GM21723 (cell line): ENCODE measurements around the gene VAV3.

ENCODE experiments used
- ATAC-seq: cut with Tn5 transposase; IDR thresholded peaks from one replicate; pipeline ENCODE4 v1.9.1; 2021; ENCODE audit warnings: mild to moderate bottlenecking, moderate library complexity; ENCODE audit not compliant: unreplicated experiment

The VAV3 gene

DNA sequence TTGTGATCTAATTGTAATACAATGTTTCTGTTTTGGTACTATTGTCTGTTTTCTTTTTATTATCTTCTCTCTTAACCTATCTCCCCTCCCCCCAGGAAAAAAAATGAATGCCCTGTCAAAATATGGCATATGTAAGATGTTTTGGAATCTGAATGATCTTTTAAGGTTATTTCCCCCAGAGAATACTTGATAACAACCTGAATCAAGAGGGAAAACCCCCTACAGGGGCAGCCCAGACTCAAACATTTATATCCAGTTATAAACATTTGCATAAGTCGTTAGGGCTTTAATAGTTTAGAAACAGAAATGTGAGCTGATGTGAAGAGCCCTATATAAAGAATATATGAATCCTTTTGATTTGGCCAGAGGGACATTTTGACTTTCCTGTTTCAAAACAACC lies 169.5 kb downstream of the VAV3 start:
- no peak for ATAC-seq

DNA sequence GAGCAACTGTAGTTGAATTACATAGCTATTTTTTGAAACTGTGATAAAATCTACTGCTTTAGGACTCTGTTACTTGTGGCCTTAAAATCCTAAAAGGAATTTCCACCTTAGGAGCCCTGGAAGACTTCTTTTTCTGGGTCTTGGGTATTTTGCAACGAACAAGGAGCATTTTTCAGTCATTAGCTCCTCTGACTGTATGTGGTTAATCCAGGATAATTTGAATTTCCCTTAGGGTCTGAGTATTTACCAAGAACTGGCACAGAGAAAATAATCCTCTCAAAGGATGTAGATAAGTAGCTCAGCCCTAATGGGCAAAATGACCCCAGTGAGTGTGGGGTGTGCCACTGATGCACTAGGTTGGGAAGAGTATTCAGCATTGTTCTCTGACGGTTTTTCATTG lies 170.4 kb downstream of the VAV3 start:
- ATAC-seq: no peak

DNA sequence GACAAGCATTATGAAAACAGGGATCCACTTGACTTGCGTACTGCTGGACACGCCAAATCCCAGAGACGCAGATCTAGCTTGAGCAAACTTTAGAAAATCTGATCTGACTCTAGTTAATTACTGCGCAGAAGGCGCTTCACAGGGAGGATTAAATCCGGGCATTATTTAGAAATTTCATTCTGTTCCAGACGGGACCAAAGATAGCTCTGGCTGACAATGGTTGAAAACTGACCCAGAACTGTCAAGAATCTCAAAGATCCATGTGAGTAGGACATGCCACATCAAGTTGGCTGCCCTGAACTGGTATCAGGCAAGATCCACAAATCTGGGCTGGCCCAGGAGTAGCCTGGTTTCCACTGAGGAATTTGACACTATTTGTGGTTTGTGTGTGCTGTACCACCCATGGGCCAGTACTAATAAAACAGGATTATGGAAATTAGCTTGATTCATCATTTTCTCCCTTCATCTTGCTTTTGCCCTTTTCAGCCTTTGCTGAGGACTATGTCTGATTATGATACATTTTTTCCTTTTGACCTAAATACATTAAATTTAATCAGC lies 171.0 kb downstream of the VAV3 start:
- no peak for ATAC-seq

DNA sequence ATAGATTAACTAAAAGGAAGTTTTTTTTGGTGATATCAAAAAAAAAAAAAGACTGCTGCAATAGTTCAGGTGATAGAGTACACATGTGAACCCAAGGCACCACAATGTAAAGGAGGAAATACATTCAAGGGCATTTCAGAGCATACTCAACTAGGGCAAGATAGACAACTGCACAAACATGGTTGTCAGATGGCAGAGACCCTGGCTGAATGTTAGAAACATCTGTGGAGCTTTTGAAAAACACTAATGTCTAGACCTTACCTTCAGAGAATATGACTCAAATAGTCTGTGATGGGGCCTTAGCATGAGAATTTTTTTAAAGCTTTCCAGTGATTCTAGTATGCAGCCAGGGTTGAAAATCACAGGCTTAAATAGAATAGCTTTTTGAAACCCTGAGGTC lies 173.6 kb downstream of the VAV3 start:
- no peak for ATAC-seq

DNA sequence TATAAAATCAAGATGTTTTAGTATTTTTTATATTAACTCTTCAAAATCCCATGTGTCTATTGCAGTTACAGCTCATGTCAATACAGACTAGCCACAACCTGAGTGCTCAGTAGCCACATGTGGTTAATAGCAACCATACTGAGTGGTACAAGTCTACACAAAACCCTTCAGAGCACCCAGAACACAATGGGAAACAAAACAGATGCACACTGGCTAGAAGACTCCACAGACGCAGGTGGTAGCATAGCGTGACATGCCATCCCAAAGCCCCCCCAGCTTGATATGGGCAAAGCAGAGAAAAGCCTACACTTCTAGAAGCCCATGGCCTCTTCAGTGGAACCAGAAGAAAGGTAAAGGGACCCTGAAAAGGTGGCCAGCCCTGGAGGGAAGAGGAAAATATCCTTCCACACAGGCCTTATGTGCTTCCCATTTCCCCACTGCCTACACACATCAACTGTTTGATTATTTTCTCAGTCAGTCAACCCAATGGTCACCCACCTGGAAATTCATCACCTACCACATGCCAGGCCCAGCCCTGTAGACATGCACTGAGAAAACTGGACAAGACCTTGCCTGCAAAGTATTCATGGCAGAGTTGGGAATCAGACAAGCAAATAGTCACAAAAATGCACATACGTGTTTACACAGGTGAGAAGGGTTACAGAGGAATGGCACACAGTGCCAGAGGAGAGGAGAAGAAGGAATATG lies 175.0 kb downstream of the VAV3 start:
- no peak for ATAC-seq

DNA sequence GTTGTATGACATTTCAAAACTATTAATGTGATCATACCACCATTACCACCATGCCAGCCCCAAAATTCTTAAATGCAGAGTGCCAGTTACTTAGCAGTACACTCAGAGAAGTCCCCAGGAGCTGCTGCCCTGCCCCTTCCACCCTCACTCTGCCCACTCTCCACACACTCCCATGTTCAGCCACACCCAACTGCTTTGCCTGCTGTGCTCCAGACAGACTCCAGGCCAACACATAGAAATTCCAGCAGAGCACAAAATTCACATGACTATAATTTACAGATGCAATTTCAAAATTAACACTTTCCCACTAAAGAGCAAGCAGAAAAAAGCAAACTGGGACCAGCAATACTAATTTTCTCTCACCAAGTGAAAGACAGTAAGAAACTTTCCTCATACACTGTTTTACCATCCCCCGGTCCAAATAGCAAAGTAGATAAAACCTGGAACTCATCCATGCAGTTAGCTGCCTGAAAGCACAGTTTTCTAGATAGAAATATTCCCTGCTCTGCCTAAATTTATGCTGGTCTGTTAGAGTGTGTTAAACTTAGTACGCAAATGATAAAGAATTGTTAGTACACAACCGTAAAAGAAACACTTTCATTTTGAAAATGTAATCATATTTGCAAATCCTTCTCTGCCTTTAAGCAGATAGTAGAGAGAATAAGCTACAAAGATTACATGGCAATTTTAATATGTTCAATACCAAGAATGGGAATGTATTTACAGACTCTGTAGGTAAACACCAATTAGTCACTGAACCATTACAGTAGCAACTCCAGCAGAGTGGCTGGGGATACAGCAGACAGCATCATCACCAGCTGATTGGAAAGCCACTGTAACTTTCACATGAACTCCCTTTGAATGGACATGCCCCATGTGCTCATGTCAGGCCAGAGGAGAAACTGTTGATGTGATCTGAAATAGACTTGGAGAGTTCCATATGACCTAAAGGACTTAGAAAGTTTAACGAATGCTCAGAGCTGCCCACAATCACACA lies 176.5 kb downstream of the VAV3 start:
- ATAC-seq: no peak

DNA sequence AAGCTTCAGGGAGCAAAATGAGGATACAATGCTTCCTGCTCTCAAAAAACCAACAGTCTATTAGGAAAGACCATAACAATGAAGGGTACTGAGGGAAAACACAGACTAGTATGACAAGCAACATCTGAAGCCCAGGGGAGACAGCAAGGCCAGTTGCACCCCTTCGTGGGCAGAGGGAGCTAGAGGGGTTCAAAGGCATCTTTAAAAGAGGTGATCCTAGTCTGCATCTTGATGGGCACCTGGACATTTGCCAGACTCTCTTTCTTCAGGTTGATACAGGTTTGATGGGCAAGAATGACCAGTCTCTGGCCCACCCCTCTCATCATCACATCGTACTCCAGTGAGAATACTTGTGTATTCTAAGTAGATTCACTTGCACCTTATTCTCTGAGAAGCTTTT lies 177.7 kb downstream of the VAV3 start:
- ATAC-seq: no peak

DNA sequence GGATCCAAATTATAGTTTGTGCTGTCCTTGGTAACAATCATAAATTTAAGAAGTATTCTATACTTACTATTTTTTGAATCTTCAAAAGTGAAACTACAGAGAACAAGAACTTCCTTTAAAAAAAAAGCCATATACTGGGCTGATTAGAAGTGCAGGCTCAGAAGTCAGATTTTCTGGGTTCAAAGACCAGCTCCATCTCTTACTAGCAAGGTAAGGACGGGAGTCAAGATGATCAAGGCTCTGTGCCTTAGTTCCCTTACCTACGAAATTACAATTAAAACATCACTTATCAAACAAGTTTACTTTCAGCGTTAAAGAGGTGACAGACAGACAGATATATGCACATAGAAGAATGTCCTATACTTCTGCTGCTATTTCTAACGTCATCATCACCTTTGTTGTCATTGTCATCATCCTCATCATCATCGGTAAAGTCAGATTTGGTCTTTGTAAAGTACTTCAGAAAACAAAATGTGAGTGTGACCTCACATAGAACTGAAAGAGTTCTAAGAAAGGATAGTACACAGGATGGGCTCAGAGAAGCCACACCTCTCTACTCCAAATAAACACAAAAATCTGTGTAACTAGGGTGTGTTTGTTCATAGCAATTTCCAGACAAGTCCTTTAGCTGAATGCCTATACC lies 178.7 kb downstream of the VAV3 start:
- ATAC-seq: no peak

DNA sequence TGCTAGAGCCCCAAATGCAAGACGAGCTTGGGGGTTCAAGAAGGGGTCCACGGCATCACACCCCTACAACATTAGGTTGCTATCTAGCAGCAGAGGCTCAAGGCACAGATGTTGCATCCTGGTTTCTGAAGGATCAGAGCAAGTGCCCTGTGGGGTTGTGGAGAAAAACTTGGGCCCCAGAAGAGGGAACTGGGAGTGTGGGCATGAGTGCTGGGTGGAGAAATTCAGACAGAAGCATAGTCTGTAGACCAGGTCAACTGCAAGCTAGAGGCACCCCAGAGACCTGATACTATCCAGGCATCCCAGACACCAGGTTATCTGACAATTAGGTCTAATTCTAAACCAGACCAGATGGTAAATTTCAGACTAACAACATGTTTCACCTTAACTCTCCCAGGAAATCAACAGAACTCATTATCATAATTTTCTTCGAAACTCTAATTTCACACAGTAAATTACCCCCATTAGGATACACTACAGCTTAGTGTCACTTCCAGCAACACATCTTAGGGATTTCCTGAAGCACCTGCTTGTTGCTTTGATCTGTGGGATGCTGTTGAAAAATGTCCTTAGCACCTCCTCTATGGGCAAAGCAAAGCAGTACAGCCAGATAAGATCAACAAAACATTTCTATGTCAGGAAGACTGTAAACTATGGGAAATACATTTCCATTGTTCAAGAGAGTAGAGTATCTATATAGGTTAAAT lies 179.3 kb downstream of the VAV3 start:
- no peak for ATAC-seq

DNA sequence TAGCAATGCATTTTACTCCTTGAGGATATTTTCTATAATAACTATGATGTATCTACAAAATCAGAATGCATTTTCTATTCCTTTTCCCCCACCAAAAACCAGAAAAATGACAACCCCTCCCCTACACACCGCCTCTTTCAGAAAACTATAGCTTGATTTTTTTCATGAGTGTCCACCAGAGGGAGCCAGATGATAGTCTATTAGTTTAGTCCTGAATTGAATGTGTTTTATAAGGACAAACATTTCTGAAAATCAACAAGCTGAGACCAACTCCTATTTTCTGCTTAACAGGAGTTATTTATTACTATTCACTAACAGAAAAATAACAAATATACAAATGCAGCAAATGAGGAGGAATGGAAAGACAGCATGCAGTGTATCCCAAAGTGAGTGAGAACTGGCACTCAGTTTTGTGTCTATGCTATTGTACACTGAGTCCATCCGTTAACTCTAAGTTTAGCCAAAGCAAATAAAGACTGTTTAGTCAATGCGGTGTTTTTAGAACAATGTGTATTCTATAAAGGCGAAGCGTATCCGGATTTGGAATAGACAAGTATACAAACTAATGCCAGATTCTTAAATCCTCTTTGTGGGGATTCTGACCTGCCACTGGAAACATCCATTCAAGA lies 182.6 kb downstream of the VAV3 start:
- ATAC-seq: no peak

DNA sequence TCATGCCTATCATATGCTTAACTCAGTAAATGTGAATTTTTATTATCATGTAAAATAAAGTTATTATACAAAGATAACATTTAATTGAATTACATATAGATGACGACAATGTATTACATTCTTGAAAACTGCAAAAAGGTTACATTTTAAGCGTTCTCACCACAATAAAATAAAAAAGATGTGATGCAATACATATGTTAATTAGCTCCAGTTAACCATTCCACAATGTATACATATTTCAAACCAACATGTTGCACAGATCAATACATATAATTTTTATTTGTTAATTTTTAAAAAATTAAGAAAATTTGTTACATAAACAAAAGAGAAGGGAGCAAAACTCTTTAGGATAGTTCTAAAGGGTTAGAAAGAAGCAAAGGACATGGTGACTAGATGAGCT lies 183.7 kb downstream of the VAV3 start:
- no peak for ATAC-seq

DNA sequence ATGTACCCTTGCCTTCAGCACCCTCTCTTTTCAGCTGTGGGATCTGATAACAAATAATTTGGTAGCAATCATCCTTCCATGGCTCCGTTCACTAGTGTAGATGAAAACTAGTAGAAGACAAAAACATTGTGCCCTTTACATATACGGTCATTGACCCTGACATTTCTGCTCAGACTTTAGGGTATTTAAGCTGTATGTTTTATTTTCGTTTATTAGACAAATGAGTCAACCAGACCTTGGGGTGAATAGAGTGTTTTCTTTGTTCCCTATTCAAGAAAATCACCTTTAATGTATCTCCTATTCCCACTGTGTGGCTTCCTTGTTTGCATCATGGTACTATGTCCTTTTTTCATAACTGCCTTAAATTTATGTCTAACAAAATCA lies 187.3 kb downstream of the VAV3 start:
- ATAC-seq: peak; percentile 28

DNA sequence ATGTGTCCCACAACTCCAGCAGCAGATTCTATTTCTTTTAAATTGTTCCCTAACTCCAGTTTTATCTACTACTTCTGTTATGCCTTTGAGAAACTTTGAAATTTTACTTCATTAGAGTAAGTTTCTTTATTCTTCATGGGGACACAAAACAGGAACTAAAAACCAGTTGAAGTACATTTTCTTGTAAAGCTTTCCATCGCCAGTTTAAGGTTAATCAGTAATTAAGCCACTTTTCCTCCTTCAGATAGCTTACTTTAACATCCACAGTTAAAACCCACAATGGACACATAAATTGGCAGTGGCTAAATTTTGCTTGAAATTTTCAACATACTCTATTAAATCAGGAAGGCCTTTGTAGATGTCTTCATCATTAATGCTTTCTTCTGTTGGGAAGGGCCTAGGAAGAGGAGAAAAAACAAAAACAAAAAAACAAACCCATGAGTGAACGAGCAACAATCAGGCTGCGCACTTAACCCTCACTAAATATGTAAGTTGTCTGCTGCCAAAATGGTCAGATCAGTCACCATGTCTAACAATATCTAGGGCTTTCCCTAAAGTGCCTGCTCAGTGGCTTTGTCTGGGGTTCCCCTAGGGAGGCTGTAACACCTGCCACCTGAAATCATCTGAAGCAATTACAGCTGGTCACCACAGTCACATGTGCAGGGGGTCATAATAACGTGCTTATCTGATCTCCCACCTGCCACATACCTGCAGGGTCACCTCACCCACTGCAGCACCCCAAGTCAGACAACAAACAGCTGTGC lies 187.9 kb downstream of the VAV3 start:
- ATAC-seq: peak; percentile 95

DNA sequence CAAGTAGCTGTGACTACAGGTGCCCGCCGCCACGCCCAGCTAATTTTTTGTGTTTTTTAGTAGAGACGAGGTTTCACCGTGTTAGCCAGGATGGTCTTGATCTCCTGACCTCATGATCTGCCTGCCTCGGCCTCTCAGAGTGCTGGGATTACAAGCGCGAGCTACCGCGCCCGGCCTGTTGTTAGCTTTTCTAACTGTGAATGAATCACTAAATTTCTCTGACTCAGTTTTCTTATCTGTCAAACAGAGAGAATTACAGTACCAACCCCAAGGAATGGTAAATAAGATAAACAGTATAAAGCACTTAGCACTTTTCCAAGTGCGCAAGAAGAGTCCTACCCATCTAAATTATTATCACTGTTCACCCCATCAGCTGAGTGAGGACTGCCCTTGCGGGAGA lies 193.6 kb downstream of the VAV3 start:
- no peak for ATAC-seq

DNA sequence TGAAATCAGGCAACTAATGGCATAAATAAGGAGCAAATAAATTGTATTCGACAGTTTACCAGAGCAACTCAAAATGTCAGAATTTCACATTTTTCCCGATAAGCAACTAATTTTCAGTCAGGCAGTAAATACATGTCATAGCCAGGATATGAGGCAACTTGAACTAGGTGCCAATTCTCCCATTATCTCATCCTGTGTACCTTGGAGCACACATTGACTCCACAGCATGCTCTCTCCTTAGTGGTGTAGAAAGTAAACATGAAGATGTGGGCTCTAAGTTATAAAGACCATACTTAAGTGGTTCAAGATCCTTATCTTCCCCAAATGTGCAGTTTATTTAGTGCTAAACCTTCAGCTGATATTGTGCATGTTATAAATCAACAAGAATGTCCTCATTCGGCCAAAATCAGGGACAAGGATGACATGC lies 197.8 kb downstream of the VAV3 start:
- ATAC-seq: no peak

DNA sequence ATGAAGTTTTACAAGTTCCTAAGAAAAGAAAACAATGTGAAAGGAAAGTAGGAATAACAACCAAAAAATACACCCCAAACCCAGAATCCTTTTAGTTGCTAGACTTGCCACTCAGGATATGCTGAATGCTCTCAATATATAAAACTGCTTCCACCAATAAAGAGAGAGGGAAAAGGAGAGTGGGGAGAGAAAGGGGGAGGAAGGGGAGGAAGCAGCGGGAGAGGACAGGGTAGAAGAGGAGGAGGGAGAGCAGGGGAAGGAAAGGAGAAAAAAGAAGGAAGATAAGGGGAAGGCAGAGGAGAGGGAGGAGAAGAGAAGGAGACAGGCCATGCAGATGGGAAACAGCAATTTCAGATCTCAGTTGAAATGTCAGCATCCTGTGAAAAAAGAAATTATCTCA lies 198.4 kb downstream of the VAV3 start:
- no peak for ATAC-seq

DNA sequence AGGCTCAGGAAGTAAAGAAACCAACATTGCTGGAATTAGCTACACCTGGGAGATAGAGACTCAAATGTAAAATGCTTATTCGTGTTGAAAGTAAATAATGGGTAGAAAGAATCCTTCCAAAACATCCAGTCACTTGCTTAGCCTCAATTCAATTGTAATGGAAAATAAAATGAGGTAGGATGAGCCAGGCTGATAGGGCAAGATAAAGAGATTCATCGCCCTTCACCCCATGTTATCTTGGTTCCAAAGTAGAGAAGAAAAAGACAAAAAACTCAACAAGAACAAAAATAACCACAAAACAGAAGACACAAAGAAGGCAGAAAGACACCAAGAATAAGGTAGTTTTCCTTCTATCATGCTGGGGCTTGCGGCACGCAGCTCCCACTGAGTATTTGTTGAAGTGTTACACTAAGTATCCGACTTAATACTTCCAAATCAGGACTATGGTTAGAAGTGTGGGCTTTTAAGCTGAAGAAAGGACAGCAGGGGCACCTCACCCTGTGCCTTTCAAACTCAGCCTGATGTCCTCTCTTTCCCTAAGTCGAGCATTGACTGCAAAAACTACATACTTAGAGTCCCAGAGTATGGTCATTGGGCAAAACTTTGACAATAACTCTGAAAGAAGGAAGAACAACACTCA lies 202.1 kb downstream of the VAV3 start:
- ATAC-seq: no peak

DNA sequence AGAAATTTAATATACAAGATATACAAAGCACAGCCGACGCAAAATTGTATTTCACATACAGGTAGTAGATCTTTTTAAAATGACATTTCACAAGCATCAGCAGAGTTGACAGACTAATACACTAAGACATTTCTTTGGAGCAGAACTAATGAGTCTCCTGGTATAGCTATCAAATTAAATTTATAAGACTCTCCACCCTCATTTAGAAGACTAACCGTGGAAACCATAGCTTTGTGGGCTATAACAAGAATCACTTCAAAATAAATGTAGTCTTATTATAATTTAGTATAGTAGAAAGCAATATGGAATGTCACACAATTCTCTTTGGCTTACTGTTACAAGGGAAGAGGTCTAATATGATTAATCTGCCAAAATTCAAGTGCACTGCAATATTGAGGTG lies 204.9 kb downstream of the VAV3 start:
- ATAC-seq: no peak

DNA sequence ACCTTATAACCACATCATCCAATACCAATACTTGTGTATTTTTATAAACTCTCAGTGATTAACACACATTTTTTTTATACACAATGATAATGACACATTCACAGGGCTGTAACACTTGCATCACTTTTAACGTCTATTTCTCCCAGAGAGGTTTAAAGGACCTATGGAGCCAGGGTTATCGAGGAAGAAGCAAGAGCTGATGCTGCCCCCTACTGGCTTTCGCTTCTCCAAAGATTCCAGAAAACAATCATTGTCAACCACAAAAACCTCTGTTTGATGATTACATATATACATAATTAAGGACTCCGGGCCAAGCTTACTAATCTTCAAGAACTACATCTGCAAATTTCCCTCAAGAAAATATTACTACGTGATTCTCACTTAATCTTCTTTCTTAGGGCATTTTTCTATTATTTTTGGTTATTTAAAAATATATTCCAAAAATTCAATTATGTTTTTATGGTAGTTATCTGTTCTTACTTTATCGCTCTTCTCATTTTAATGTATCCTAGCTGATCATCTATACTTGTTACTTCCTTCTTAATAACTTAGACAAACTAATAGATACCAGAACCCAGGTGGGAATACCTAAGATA lies 214.5 kb downstream of the VAV3 start:
- no peak for ATAC-seq
